Body of pancreas (tissue), 4 donors: ENCODE results near the gene MSH2. TPM values are rescaled to one million over a fixed set of nuclear protein-coding genes. Genes with fewer than 3 reads are reported as not detected.
"Not testable (repeated sequence)": the region's sequence is repeated elsewhere in the genome, so short reads cannot be mapped to it uniquely, and the experiment has no call there.

ENCODE experiments used
- ATAC-seq: fragments of 150-250 bp; one replicate; pipeline ENCODE4 v1.9.1; 2016
- DNase-seq, 4 donors: peaks; one replicate each; pipeline ENCODE4 v3.0.0-alpha.2; 2019
- H3K27ac ChIP-seq, 4 donors: fragments of 200-600 bp; sonication (generic); 1 replicate in 3 of 4; 2 replicates in 1 of 4; pipeline versions ENCODE4 v1.5.1 to v1.6.1; 2016 to 2019; ENCODE audit warnings: mild to moderate bottlenecking in 1 of 4, mixed read lengths in 1 of 4, moderate library complexity in 1 of 4
- H3K27me3 ChIP-seq, 2 donors: fragments of 200-600 bp; sonication (generic); one replicate each; pipeline ENCODE4 v1.6.0; 2016; ENCODE audit warnings: mild to moderate bottlenecking in 1 of 2
- H3K36me3 ChIP-seq, 2 donors: fragments of 200-600 bp; sonication (generic); replicated peaks in 1 of 2; 2 replicates each; pipeline ENCODE4 v1.5.1; 2016; ENCODE audit warnings: low read depth in 2 of 2; ENCODE audit not compliant: insufficient read depth in 1 of 2
- H3K4me1 ChIP-seq: fragments of 200-600 bp; sonication (generic); one replicate; pipeline ENCODE4 v1.6.0; 2016
- H3K4me3 ChIP-seq, 2 donors: fragments of 200-600 bp; sonication (generic); 1 replicate in 1 of 2; 2 replicates in 1 of 2; pipeline ENCODE4 v1.5.1; 2016 to 2019
- H3K9me3 ChIP-seq, 3 donors: fragments of 200-600 bp; sonication (generic); 1 replicate in 2 of 3; 2 replicates in 1 of 3; pipeline ENCODE4 v1.5.1; 2016
- CTCF ChIP-seq, 7 experiments: fragments of 450-650 bp in 4 of 7; fragments of 200-600 bp in 3 of 7; sonication (generic) in 3 of 7; IDR thresholded peaks; one replicate each; pipeline ENCODE4 v1.5.1; 2016 to 2019; ENCODE audit warnings: antibody characterized with exemption in 7 of 7
- POLR2A ChIP-seq, 3 donors: fragments of 450-650 bp; IDR thresholded peaks; one replicate each; pipeline ENCODE4 v1.6.1; 2016; ENCODE audit warnings: antibody characterized with exemption in 3 of 3, mild to moderate bottlenecking in 2 of 3
- WGBS, 2 donors: methylation state at CpG; one replicate each; pipeline ENCODE4 v1.1.5; 2017; 5-methylcytosine and 5-hydroxymethylcytosine counted together
- intact Hi-C: fragments of 100-400 bp; cut with DNase I; formaldehyde crosslinking; loops from one replicate; pipeline ENCODE4 v1.15.1; 2023
- total RNA-seq, 2 donors: library from RNA; depleted of rRNA; stranded (reverse); fragments of >200 nt; gene quantifications; one replicate each; pipeline ENCODE4 v1.1.0, GENCODE V29; 2016

Gene MSH2
- total RNA-seq, 2 donors from 2014 or later = 9.9 TPM

- Histone ChIP-seq H3K36me3 (no peaks in the 10 kb centered on the region), H3K4me1 (peaks cover 5% of the 10 kb centered on the region), H3K4me3 (no peak overlapping the region), H3K9me3 (no peaks in the 10 kb centered on the region), H3K27me3 (no peaks in the 10 kb centered on the region), H3K27ac (no peak overlapping the region)
- intact Hi-C loops = no loop called here
- 86 to 91% methylated on average over 10 of the region's 10 CpGs for WGBS, 2 donors
- TF ChIP-seq POLR2A (IDR thresholded peaks at IDR 0.05) (no peak), CTCF (IDR thresholded peaks at IDR 0.05) (no peak)
- ATAC-seq (no peak), DNase-seq (no peak)
Observed at GRCh38 chr2:47359375-47359868, 43.5 kb upstream of the MSH2 start.

- Histone ChIP-seq H3K4me1 (peaks cover under 1% of the 10 kb centered on the region), H3K27me3 (no peaks in the 10 kb centered on the region), H3K27ac (no peak overlapping the region), H3K9me3 (no peaks in the 10 kb centered on the region), H3K36me3 (no peaks in the 10 kb centered on the region), H3K4me3 (no peak overlapping the region)
- ATAC-seq (no peak), DNase-seq (no peak)
- TF ChIP-seq POLR2A (IDR thresholded peaks at IDR 0.05) (no peak), CTCF (IDR thresholded peaks at IDR 0.05) (no peak)
- WGBS, 2 donors = 47 to 66% methylated on average over 3 of the region's 3 CpGs
- intact Hi-C loops = no loop called here
Observed at GRCh38 chr2:47360283-47360682, 42.7 kb upstream of the MSH2 start.

- TF ChIP-seq POLR2A (IDR thresholded peaks at IDR 0.05) (no peak), CTCF (IDR thresholded peaks at IDR 0.05) (no peak)
- Histone ChIP-seq H3K4me3 (no peak overlapping the region), H3K9me3 (no peaks in the 10 kb centered on the region), H3K36me3 (no peaks in the 10 kb centered on the region), H3K4me1 (no peaks in the 10 kb centered on the region), H3K27me3 (no peaks in the 10 kb centered on the region), H3K27ac (no peak overlapping the region)
- ATAC-seq (no peak), DNase-seq (no peak)
- intact Hi-C loops = no loop called here
- WGBS, 2 donors = 88 to 91% methylated on average over 3 of the region's 3 CpGs
Observed at GRCh38 chr2:47360927-47361326, 42.0 kb upstream of the MSH2 start.

- H3K27me3 ChIP-seq, H3K4me1 ChIP-seq, ATAC-seq, H3K36me3 ChIP-seq, H3K4me3 ChIP-seq, H3K27ac ChIP-seq, intact Hi-C loops, DNase-seq, H3K9me3 ChIP-seq: not testable (repeated sequence)
- WGBS, 2 donors = 85 to 91% methylated on average over 9 to 10 of the region's 10 CpGs
Observed at GRCh38 chr2:47361505-47362229, 41.3 kb upstream of the MSH2 start.

GRCh38 chr2:47373747-47374146 lies 29.2 kb upstream of the MSH2 start:
- Histone ChIP-seq H3K36me3 (peaks cover 0 to 11% of the 10 kb centered on the region in 2 donors), H3K27me3 (no peaks in the 10 kb centered on the region), H3K27ac (peak overlapping the region in 2 of 4 donors; percentile 24 to 97), H3K4me3 (no peak overlapping the region), H3K4me1 (peaks cover 40% of the 10 kb centered on the region), H3K9me3 (no peaks in the 10 kb centered on the region)
- DNase-seq (peak; percentile 23 to 53 (median 45)), ATAC-seq (no peak)
- 16 to 32% methylated on average over 5 of the region's 5 CpGs for WGBS, 2 donors
- intact Hi-C loops = no loop called here
- no peak for TF ChIP-seq POLR2A (IDR thresholded peaks at IDR 0.05)
- peak in 4 of 7 experiments; percentile 25 to 39 (median 34) for TF ChIP-seq CTCF (IDR thresholded peaks at IDR 0.05)
